ENCODE measurements around the gene NTM. TPM values are rescaled to one million over a fixed set of nuclear protein-coding genes. Genes with fewer than 3 reads are reported as not detected.

NTM gene
- total and polyA plus RNA-seq, 2 of the 8 experiments (the other 6 are each of a cell fraction or from before 2014, with no cell fraction given) = 13.4 to 20.0 TPM

GRCh38 chr11:132217856-132218255 lies 847.4 kb downstream of the NTM start:
- Histone ChIP-seq H3K18ac (ENCODE audit: extremely low read depth, low read length) (no peak overlapping the region), H3K23ac (ENCODE audit: insufficient read length) (no peak overlapping the region), H3K4me1 (replicated peaks in 1 of 4; ENCODE audit: control insufficient read depth in 3 of 4, insufficient read depth in 4 of 4, low read length in 3 of 4) (no peaks in the 10 kb centered on the region), H2BK5ac (ENCODE audit: low read depth, low read length) (no peak overlapping the region), H3K56ac (replicated peaks; ENCODE audit: insufficient read length, low read depth, low read length) (no peak overlapping the region), H3K9ac (replicated peaks in 1 of 4; ENCODE audit: extremely low read depth in 1 of 4, low read depth in 3 of 4, low read length in 3 of 4) (no peak overlapping the region), H3K23me2 (ENCODE audit: low read depth, low read length) (peaks cover 1% of the 10 kb centered on the region; the same call in 1 of the 2 replicates), H4K20me1 (replicated peaks in 1 of 2; ENCODE audit: control insufficient read depth in 1 of 2, insufficient read depth in 2 of 2, low read length in 2 of 2) (no peaks in the 10 kb centered on the region), H2BK15ac (ENCODE audit: low read length) (no peak overlapping the region), H4K8ac (ENCODE audit: extremely low read depth, insufficient read depth, low read length) (no peak overlapping the region), H2AK5ac (ENCODE audit: low read depth, low read length) (no peak overlapping the region), H2BK12ac (ENCODE audit: low read depth, low read length) (no peak overlapping the region), H3K36me3 (ENCODE audit: control insufficient read depth in 2 of 4, insufficient read depth in 4 of 4, low read length in 3 of 4) (no peaks in the 10 kb centered on the region), H2BK20ac (ENCODE audit: low read length) (no peak overlapping the region), H3K79me1 (ENCODE audit: low read depth, low read length) (no peaks in the 10 kb centered on the region; the same call in 1 of the 2 replicates), H3K4me2 (ENCODE audit: insufficient read depth in 1 of 2, low read depth in 2 of 2, low read length in 2 of 2) (no peak overlapping the region), H3K79me2 (ENCODE audit: control insufficient read depth in 1 of 2, insufficient read depth in 2 of 2, low read length in 2 of 2) (no peaks in the 10 kb centered on the region), H4K91ac (replicated peaks; ENCODE audit: insufficient read length, low read length) (no peak overlapping the region), H2BK120ac (replicated peaks; ENCODE audit: low read depth, low read length) (no peak overlapping the region), H2AFZ (ENCODE audit: low read length) (no peak overlapping the region), H3K9me3 (ENCODE audit: insufficient read depth in 2 of 2, low read depth in 1 of 2, low read length in 1 of 2) (no peaks in the 10 kb centered on the region), H3K4ac (replicated peaks; ENCODE audit: insufficient read length, low read depth, low read length) (no peak overlapping the region), H3K27ac (ENCODE audit: low read depth, low read length) (no peak overlapping the region), H4K5ac (ENCODE audit: insufficient read length, low read depth, low read length) (no peak overlapping the region), H3K14ac (ENCODE audit: insufficient read length) (no peak overlapping the region), H3K27me3 (replicated peaks in 1 of 4; ENCODE audit: control insufficient read depth in 3 of 4, extremely low read depth in 1 of 4, insufficient read depth in 3 of 4, low read length in 3 of 4) (no peaks in the 10 kb centered on the region), H3K4me3 (ENCODE audit: extremely low read depth in 1 of 4, insufficient read depth in 2 of 4, low read depth in 3 of 4, low read length in 4 of 4) (no peak overlapping the region)
- WGBS, 2 experiments (ENCODE audit: extremely low coverage in 1 of 2, insufficient coverage in 1 of 2, insufficient read length in 1 of 2, insufficient replicate concordance in 2 of 2, low coverage in 1 of 2, low lambda C conversion rate in 2 of 2, missing lambda C conversion rate in 1 of 2) = 74% methylated on average over 5 of the region's 5 CpGs; no CpG with 5 or more reads in 1 of the 2 experiments
- DNase-seq (ENCODE audit: low read depth in 1 of 2, low spot score in 2 of 2) = no peak
- no peak for FAIRE-seq
- CTCF ChIA-PET (ENCODE audit: partially characterized antibody) = interaction anchor here (0.9 kb wide), 1 partner anchor 11 kb away, joined by 3 read pairs; no protein-coding TSS in a partner anchor
- POLR2A ChIA-PET (ENCODE audit: partially characterized antibody) = no interaction called here
- TF ChIP-seq EZH2 (IDR thresholded peaks at IDR 0.05; ENCODE audit: low read depth, low read length, severe bottlenecking) = no peak
- TF ChIP-seq ZNF274 (IDR thresholded peaks at IDR 0.05; ENCODE audit: borderline replicate concordance, extremely low read depth, low read length) = no peak
- TF ChIP-seq ATF2 (IDR thresholded peaks at IDR 0.05; ENCODE audit: low read length) = no peak
- no peak for TF ChIP-seq USF2 (IDR thresholded peaks at IDR 0.05; ENCODE audit: low read length)
- no peak for TF ChIP-seq CREB1 (IDR thresholded peaks at IDR 0.05)
- no peak for TF ChIP-seq BACH1 (IDR thresholded peaks at IDR 0.05; ENCODE audit: low read length)
- no peak for TF ChIP-seq RFX5 (IDR thresholded peaks at IDR 0.05; ENCODE audit: borderline replicate concordance, low read depth, low read length)
- TF ChIP-seq POU5F1 (IDR thresholded peaks at IDR 0.05; ENCODE audit: low read depth, low read length) = no peak
- no peak for TF ChIP-seq GTF2F1 (IDR thresholded peaks at IDR 0.05; ENCODE audit: borderline replicate concordance, low read depth, low read length)
- no peak for TF ChIP-seq PHF8 (conservative IDR thresholded peaks at IDR 0.05; ENCODE audit: low read depth, low read length)
- TF ChIP-seq RBBP5 (IDR thresholded peaks at IDR 0.05; ENCODE audit: borderline replicate concordance, low read depth, low read length) = no peak
